Subcutaneous adipose tissue (tissue), 4 donors: Measurements from ENCODE around the gene NCKAP5. TPM values are rescaled to one million over a fixed set of nuclear protein-coding genes. Genes with fewer than 3 reads are reported as not detected.

ENCODE experiments used
- CTCF ChIP-seq: fragments of 450-650 bp; IDR thresholded peaks from one replicate; pipeline ENCODE4 v1.5.1; 2016; ENCODE audit warnings: low read depth, mild to moderate bottlenecking, control low read depth, antibody characterized with exemption, moderate library complexity
- total RNA-seq, 4 donors: library from RNA; depleted of rRNA; stranded (reverse); fragments of >200 nt; gene quantifications; one replicate each; pipeline ENCODE4 v1.1.0, GENCODE V29; 2016

The NCKAP5 gene
- total RNA-seq, 4 donors from 2014 or later = 1.5 to 6.4 (median 3.8) TPM

- no peak for TF ChIP-seq CTCF
Measured at GRCh38 chr2:132642415-132642814, 925.8 kb downstream of the NCKAP5 start.

GRCh38 chr2:132641819-132642218, 926.4 kb downstream of the NCKAP5 start:
- TF ChIP-seq CTCF = no peak

- TF ChIP-seq CTCF = no peak
Measured at GRCh38 chr2:132640116-132640515, 928.1 kb downstream of the NCKAP5 start.

- no peak for TF ChIP-seq CTCF
Measured at GRCh38 chr2:132638313-132639040, 929.8 kb downstream of the NCKAP5 start.

GRCh38 chr2:132636346-132636745, 931.9 kb downstream of the NCKAP5 start:
- TF ChIP-seq CTCF = no peak

GRCh38 chr2:132633635-132634034, 934.6 kb downstream of the NCKAP5 start:
- TF ChIP-seq CTCF = no peak

- no peak for TF ChIP-seq CTCF
Measured at GRCh38 chr2:132632000-132632649, 936.1 kb downstream of the NCKAP5 start.
